ENCODE results near the gene MYL9.

DNA sequence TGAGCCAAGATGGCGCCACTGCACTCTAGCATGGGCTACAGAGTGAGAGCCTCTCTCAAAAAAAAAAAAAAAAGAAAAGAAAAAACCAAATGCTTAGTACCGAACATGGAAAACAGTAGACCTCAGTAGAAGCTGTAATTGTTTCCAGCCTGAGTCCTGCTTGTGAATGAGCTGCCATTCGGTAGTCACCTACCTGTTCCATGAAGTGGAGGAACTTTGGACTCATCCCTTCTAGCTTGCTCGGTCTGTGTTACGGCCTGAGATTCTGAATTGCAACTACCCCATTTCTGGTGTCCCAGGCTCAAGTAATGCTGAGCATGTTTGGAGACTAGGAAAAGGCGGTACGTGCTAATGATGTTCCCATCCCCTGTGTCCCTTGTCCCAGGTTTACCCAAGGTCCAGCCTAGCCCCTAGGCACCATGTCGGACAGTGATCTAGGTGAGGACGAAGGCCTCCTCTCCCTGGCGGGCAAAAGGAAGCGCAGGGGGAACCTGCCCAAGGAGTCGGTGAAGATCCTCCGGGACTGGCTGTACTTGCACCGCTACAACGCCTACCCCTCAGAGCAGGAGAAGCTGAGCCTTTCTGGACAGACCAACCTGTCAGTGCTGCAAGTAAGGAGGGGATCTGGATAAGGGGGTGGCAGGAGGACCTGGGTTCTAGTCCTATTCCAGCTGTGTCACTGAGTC is 37.2 kb downstream of the MYL9 start:
- TF ChIP-seq POLR2A (IDR thresholded peaks at IDR 0.05; ENCODE audit: borderline replicate concordance, extremely low read depth, insufficient read depth, insufficient read length) (no peak), ATF3 (IDR thresholded peaks at IDR 0.05) (no peak), ZNF274 (IDR thresholded peaks at IDR 0.05; ENCODE audit: low read depth, low read length) (no peak), EZH2phosphoT487 (IDR thresholded peaks at IDR 0.05; ENCODE audit: borderline replicate concordance) (no peak), ZFX (IDR thresholded peaks at IDR 0.05) (no peak), POLR2AphosphoS5 (IDR thresholded peaks at IDR 0.05; ENCODE audit: low read depth, low read length) (no peak), SP1 (IDR thresholded peaks at IDR 0.05; ENCODE audit: low read depth) (no peak), YY1 (IDR thresholded peaks at IDR 0.05; ENCODE audit: extremely low read depth, insufficient replicate concordance, low read depth, low read length) (no peak), MAX (IDR thresholded peaks at IDR 0.05) (no peak)
- TF ChIP-seq, protein P1, sequence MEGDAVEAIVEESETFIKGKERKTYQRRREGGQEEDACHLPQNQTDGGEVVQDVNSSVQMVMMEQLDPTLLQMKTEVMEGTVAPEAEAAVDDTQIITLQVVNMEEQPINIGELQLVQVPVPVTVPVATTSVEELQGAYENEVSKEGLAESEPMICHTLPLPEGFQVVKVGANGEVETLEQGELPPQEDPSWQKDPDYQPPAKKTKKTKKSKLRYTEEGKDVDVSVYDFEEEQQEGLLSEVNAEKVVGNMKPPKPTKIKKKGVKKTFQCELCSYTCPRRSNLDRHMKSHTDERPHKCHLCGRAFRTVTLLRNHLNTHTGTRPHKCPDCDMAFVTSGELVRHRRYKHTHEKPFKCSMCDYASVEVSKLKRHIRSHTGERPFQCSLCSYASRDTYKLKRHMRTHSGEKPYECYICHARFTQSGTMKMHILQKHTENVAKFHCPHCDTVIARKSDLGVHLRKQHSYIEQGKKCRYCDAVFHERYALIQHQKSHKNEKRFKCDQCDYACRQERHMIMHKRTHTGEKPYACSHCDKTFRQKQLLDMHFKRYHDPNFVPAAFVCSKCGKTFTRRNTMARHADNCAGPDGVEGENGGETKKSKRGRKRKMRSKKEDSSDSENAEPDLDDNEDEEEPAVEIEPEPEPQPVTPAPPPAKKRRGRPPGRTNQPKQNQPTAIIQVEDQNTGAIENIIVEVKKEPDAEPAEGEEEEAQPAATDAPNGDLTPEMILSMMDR (IDR thresholded peaks at IDR 0.05 in 2 of 3, conservative IDR thresholded peaks at IDR 0.05 in 1 of 3; ENCODE audit: borderline replicate concordance in 1 of 3, insufficient read depth in 1 of 3, low read depth in 2 of 3, low read length in 2 of 3): no peak
- TF ChIP-seq, protein P2, sequence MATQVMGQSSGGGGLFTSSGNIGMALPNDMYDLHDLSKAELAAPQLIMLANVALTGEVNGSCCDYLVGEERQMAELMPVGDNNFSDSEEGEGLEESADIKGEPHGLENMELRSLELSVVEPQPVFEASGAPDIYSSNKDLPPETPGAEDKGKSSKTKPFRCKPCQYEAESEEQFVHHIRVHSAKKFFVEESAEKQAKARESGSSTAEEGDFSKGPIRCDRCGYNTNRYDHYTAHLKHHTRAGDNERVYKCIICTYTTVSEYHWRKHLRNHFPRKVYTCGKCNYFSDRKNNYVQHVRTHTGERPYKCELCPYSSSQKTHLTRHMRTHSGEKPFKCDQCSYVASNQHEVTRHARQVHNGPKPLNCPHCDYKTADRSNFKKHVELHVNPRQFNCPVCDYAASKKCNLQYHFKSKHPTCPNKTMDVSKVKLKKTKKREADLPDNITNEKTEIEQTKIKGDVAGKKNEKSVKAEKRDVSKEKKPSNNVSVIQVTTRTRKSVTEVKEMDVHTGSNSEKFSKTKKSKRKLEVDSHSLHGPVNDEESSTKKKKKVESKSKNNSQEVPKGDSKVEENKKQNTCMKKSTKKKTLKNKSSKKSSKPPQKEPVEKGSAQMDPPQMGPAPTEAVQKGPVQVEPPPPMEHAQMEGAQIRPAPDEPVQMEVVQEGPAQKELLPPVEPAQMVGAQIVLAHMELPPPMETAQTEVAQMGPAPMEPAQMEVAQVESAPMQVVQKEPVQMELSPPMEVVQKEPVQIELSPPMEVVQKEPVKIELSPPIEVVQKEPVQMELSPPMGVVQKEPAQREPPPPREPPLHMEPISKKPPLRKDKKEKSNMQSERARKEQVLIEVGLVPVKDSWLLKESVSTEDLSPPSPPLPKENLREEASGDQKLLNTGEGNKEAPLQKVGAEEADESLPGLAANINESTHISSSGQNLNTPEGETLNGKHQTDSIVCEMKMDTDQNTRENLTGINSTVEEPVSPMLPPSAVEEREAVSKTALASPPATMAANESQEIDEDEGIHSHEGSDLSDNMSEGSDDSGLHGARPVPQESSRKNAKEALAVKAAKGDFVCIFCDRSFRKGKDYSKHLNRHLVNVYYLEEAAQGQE (IDR thresholded peaks at IDR 0.05; ENCODE audit: low read depth): no peak

Data from HCT116 (cell line).